ENCODE results near the gene TXNRD1.

GRCh38 chr12:104248444-104248843, 32.9 kb downstream of the TXNRD1 start:
- no peak for TF ChIP-seq CTCF (IDR thresholded peaks at IDR 0.05; ENCODE audit: low read depth, low read length)
- TF ChIP-seq EZH2phosphoT487 (IDR thresholded peaks at IDR 0.05; ENCODE audit: low read depth), result no peak

All from OCI-LY3 (cell line).